ENCODE results near the gene ELAVL2. TPM values are rescaled to one million over a fixed set of nuclear protein-coding genes. Genes with fewer than 3 reads are reported as not detected.
A peak's percentile ranks its signal among the peaks of the same experiment; 100 is the strongest.

ELAVL2 gene
- total RNA-seq, 1 experiment from 2014 or later = 16.8 TPM

GRCh38 chr9:23725279-23725946 lies 100.6 kb downstream of the ELAVL2 start:
- H2BK15ac ChIP-seq (ENCODE audit: low read depth, low read length) = no peak overlapping the region
- no peak overlapping the region for H3K18ac ChIP-seq (ENCODE audit: insufficient read length, low read depth, low read length)
- H2BK5ac ChIP-seq (ENCODE audit: insufficient read length, low read length) = no peak overlapping the region
- no peak overlapping the region for H3K27ac ChIP-seq (ENCODE audit: insufficient read length, low read depth, low read length)
- no peak overlapping the region for H3K56ac ChIP-seq (ENCODE audit: insufficient read length, low read depth, low read length)
- no peak overlapping the region for H2BK20ac ChIP-seq (ENCODE audit: low read depth, low read length, poor library complexity, severe bottlenecking)
- Mint-ChIP-seq H3K4me1 (peaks cover 32 to 37% of the 10 kb centered on the region in 2 experiments), H3K4me3 (no peak overlapping the region; a peak in 1 of 5 replicates), H3K9me3 (no peaks in the 10 kb centered on the region), H3K36me3 (ENCODE audit: insufficient read depth in 1 of 3, low read depth in 3 of 3) (peaks cover 6 to 7% (median 7%) of the 10 kb centered on the region in 3 experiments; a peak in 5 of 7 replicates), H3K27ac (peak overlapping the region in 1 of 3 experiments; percentile 18; a peak in 2 of 7 replicates), H3K27me3 (ENCODE audit: low read depth) (no peaks in the 10 kb centered on the region)
- H3K23ac ChIP-seq (ENCODE audit: insufficient read length, low read depth, low read length) = no peak overlapping the region
- no peak overlapping the region for H4K5ac ChIP-seq (ENCODE audit: insufficient read length, low read depth, low read length)
- no peak overlapping the region for H4K8ac ChIP-seq (replicated peaks; ENCODE audit: insufficient read length, low read depth, low read length)
- no peak overlapping the region for H3K14ac ChIP-seq (ENCODE audit: insufficient read depth, low read length)
- H3K9me3 ChIP-seq (ENCODE audit: control insufficient read depth, low read depth, low read length) = no peaks in the 10 kb centered on the region
- H3K79me2 ChIP-seq (ENCODE audit: insufficient read depth, low read length) = peaks cover 12% of the 10 kb centered on the region; the same call in 1 of the 2 replicates
- H2BK120ac ChIP-seq (ENCODE audit: low read depth, low read length, poor library complexity, severe bottlenecking) = no peak overlapping the region
- no CpG with 5 or more reads among the region's 6 CpGs for WGBS (ENCODE audit: extremely low coverage, insufficient read length, low lambda C conversion rate)
- TF ChIP-seq, protein P1, sequence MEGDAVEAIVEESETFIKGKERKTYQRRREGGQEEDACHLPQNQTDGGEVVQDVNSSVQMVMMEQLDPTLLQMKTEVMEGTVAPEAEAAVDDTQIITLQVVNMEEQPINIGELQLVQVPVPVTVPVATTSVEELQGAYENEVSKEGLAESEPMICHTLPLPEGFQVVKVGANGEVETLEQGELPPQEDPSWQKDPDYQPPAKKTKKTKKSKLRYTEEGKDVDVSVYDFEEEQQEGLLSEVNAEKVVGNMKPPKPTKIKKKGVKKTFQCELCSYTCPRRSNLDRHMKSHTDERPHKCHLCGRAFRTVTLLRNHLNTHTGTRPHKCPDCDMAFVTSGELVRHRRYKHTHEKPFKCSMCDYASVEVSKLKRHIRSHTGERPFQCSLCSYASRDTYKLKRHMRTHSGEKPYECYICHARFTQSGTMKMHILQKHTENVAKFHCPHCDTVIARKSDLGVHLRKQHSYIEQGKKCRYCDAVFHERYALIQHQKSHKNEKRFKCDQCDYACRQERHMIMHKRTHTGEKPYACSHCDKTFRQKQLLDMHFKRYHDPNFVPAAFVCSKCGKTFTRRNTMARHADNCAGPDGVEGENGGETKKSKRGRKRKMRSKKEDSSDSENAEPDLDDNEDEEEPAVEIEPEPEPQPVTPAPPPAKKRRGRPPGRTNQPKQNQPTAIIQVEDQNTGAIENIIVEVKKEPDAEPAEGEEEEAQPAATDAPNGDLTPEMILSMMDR (conservative IDR thresholded peaks at IDR 0.05) = no peak
- H3K4me1 ChIP-seq (ENCODE audit: insufficient read depth, low read length) = peaks cover 5% of the 10 kb centered on the region; the same call in 1 of the 2 replicates
- no peaks in the 10 kb centered on the region for H4K20me1 ChIP-seq (ENCODE audit: control insufficient read depth, insufficient read depth, insufficient read length)
- H3K23me2 ChIP-seq (ENCODE audit: insufficient read length, low read depth, low read length, poor library complexity, severe bottlenecking) = no peaks in the 10 kb centered on the region
- no peak overlapping the region for H2AFZ ChIP-seq (ENCODE audit: low read length)
- H3K79me1 ChIP-seq (ENCODE audit: insufficient read depth, low read depth, low read length, poor library complexity, severe bottlenecking) = peaks cover 2% of the 10 kb centered on the region
- H2AK5ac ChIP-seq (ENCODE audit: insufficient read length, low read length) = no peak overlapping the region
- H3K4me2 ChIP-seq (ENCODE audit: insufficient read depth, insufficient read length, low read length) = no peak overlapping the region
- no peak overlapping the region for H3T11ph ChIP-seq (ENCODE audit: low read length)
- H2BK12ac ChIP-seq (ENCODE audit: insufficient read length, low read depth, low read length) = no peak overlapping the region
- DNase-seq = no peak
- H4K91ac ChIP-seq (ENCODE audit: insufficient read length, low read depth, low read length) = no peak overlapping the region
- H3K9ac ChIP-seq (ENCODE audit: extremely low read depth, insufficient read length, low read length) = no peak overlapping the region
- no peak overlapping the region for H3K4ac ChIP-seq (ENCODE audit: low read depth, low read length)
- no peaks in the 10 kb centered on the region for H3K27me3 ChIP-seq (ENCODE audit: insufficient read depth, low read length)
